ENCODE data around the gene BICD2.
"Not testable (repeated sequence)": the region's sequence is repeated elsewhere in the genome, so short reads cannot be mapped to it uniquely, and the experiment has no call there.

The BICD2 gene

GRCh38 chr9:92768816-92769215 lies 4.2 kb upstream of the BICD2 start:
- not testable (repeated sequence) for H3K36me3 ChIP-seq (ENCODE audit: control insufficient read depth, low read depth, low read length); H3K27me3 ChIP-seq (ENCODE audit: control insufficient read depth, insufficient read depth, low read length); H3K9ac ChIP-seq (ENCODE audit: low read length); H3K4me3 ChIP-seq (ENCODE audit: low read length); H3K9me3 ChIP-seq (ENCODE audit: control insufficient read depth, low read depth, low read length); H3K27ac ChIP-seq (ENCODE audit: low read length)
- H3K4me1 ChIP-seq (ENCODE audit: control insufficient read depth, low read depth, low read length), result peaks cover 17% of the 10 kb centered on the region

GRCh38 chr9:92767066-92768054 lies 2.7 kb upstream of the BICD2 start:
- Histone ChIP-seq H3K9me3 (ENCODE audit: control insufficient read depth, low read depth, low read length) (no peaks in the 10 kb centered on the region), H3K27me3 (ENCODE audit: control insufficient read depth, insufficient read depth, low read length) (no peaks in the 10 kb centered on the region), H3K4me1 (ENCODE audit: control insufficient read depth, low read depth, low read length) (peaks cover 27% of the 10 kb centered on the region), H3K36me3 (ENCODE audit: control insufficient read depth, low read depth, low read length) (no peaks in the 10 kb centered on the region), H3K4me3 (ENCODE audit: low read length) (no peak overlapping the region), H3K9ac (ENCODE audit: low read length) (no peak overlapping the region), H3K27ac (ENCODE audit: low read length) (no peak overlapping the region)

GRCh38 chr9:92764988-92765936 lies 629 bp upstream of the BICD2 start:
- Histone ChIP-seq H3K4me1 (ENCODE audit: control insufficient read depth, low read depth, low read length) (peaks cover 29% of the 10 kb centered on the region), H3K4me3 (ENCODE audit: low read length) (peak overlapping the region; percentile 90), H3K27me3 (ENCODE audit: control insufficient read depth, insufficient read depth, low read length) (no peaks in the 10 kb centered on the region), H3K27ac (ENCODE audit: low read length) (peak overlapping the region; percentile 76), H3K9me3 (ENCODE audit: control insufficient read depth, low read depth, low read length) (no peaks in the 10 kb centered on the region), H3K9ac (ENCODE audit: low read length) (peak overlapping the region; percentile 94), H3K36me3 (ENCODE audit: control insufficient read depth, low read depth, low read length) (no peaks in the 10 kb centered on the region)

GRCh38 chr9:92763721-92764380 lies 782 bp downstream of the BICD2 start:
- Histone ChIP-seq H3K27me3 (ENCODE audit: control insufficient read depth, insufficient read depth, low read length) (no peaks in the 10 kb centered on the region), H3K36me3 (ENCODE audit: control insufficient read depth, low read depth, low read length) (no peaks in the 10 kb centered on the region), H3K9me3 (ENCODE audit: control insufficient read depth, low read depth, low read length) (no peaks in the 10 kb centered on the region), H3K27ac (ENCODE audit: low read length) (no peak overlapping the region), H3K4me1 (ENCODE audit: control insufficient read depth, low read depth, low read length) (peaks cover 26% of the 10 kb centered on the region), H3K9ac (ENCODE audit: low read length) (peak overlapping the region; percentile 74), H3K4me3 (ENCODE audit: low read length) (peak overlapping the region; percentile 86)

- Histone ChIP-seq H3K4me3 (ENCODE audit: low read length) (peak overlapping the region; percentile 86), H3K9me3 (ENCODE audit: control insufficient read depth, low read depth, low read length) (no peaks in the 10 kb centered on the region), H3K27ac (ENCODE audit: low read length) (no peak overlapping the region), H3K4me1 (ENCODE audit: control insufficient read depth, low read depth, low read length) (peaks cover 26% of the 10 kb centered on the region), H3K27me3 (ENCODE audit: control insufficient read depth, insufficient read depth, low read length) (no peaks in the 10 kb centered on the region), H3K9ac (ENCODE audit: low read length) (peak overlapping the region; percentile 74), H3K36me3 (ENCODE audit: control insufficient read depth, low read depth, low read length) (no peaks in the 10 kb centered on the region)
These were observed 1.6 kb downstream of the BICD2 start for GRCh38 chr9:92762781-92763708.

- Histone ChIP-seq H3K9ac (ENCODE audit: low read length) (no peak overlapping the region), H3K27me3 (ENCODE audit: control insufficient read depth, insufficient read depth, low read length) (no peaks in the 10 kb centered on the region), H3K9me3 (ENCODE audit: control insufficient read depth, low read depth, low read length) (no peaks in the 10 kb centered on the region), H3K4me1 (ENCODE audit: control insufficient read depth, low read depth, low read length) (peaks cover 30% of the 10 kb centered on the region), H3K27ac (ENCODE audit: low read length) (no peak overlapping the region), H3K4me3 (ENCODE audit: low read length) (peak overlapping the region; percentile 86), H3K36me3 (ENCODE audit: control insufficient read depth, low read depth, low read length) (no peaks in the 10 kb centered on the region)
These were observed 2.4 kb downstream of the BICD2 start for GRCh38 chr9:92762196-92762595.

GRCh38 chr9:92761686-92762085 lies 2.9 kb downstream of the BICD2 start:
- H3K27ac ChIP-seq (ENCODE audit: low read length), result no peak overlapping the region
- peaks cover 34% of the 10 kb centered on the region for H3K4me1 ChIP-seq (ENCODE audit: control insufficient read depth, low read depth, low read length)
- H3K4me3 ChIP-seq (ENCODE audit: low read length), result no peak overlapping the region
- no peaks in the 10 kb centered on the region for H3K27me3 ChIP-seq (ENCODE audit: control insufficient read depth, insufficient read depth, low read length)
- H3K36me3 ChIP-seq (ENCODE audit: control insufficient read depth, low read depth, low read length), result no peaks in the 10 kb centered on the region
- H3K9ac ChIP-seq (ENCODE audit: low read length), result no peak overlapping the region
- no peaks in the 10 kb centered on the region for H3K9me3 ChIP-seq (ENCODE audit: control insufficient read depth, low read depth, low read length)

- Histone ChIP-seq H3K27ac (ENCODE audit: low read length) (no peak overlapping the region), H3K4me1 (ENCODE audit: control insufficient read depth, low read depth, low read length) (peaks cover 31% of the 10 kb centered on the region), H3K4me3 (ENCODE audit: low read length) (no peak overlapping the region), H3K36me3 (ENCODE audit: control insufficient read depth, low read depth, low read length) (no peaks in the 10 kb centered on the region), H3K9ac (ENCODE audit: low read length) (no peak overlapping the region), H3K27me3 (ENCODE audit: control insufficient read depth, insufficient read depth, low read length) (no peaks in the 10 kb centered on the region), H3K9me3 (ENCODE audit: control insufficient read depth, low read depth, low read length) (no peaks in the 10 kb centered on the region)
These were observed 4.1 kb downstream of the BICD2 start for GRCh38 chr9:92760494-92760893.

- H3K27ac ChIP-seq (ENCODE audit: low read length), result no peak overlapping the region
These were observed 4.6 kb downstream of the BICD2 start for GRCh38 chr9:92760070-92760469.

GRCh38 chr9:92759446-92759845 lies 5.2 kb downstream of the BICD2 start:
- Histone ChIP-seq H3K4me3 (ENCODE audit: low read length) (no peak overlapping the region), H3K27me3 (ENCODE audit: control insufficient read depth, insufficient read depth, low read length) (no peaks in the 10 kb centered on the region), H3K36me3 (ENCODE audit: control insufficient read depth, low read depth, low read length) (no peaks in the 10 kb centered on the region), H3K9me3 (ENCODE audit: control insufficient read depth, low read depth, low read length) (no peaks in the 10 kb centered on the region), H3K4me1 (ENCODE audit: control insufficient read depth, low read depth, low read length) (peaks cover 33% of the 10 kb centered on the region), H3K9ac (ENCODE audit: low read length) (no peak overlapping the region), H3K27ac (ENCODE audit: low read length) (no peak overlapping the region)

More at GRCh38 chr9:92760070-92760469, 4.6 kb downstream of the BICD2 start:
- Histone ChIP-seq H3K9ac (ENCODE audit: low read length) (no peak overlapping the region), H3K9me3 (ENCODE audit: control insufficient read depth, low read depth, low read length) (no peaks in the 10 kb centered on the region), H3K27me3 (ENCODE audit: control insufficient read depth, insufficient read depth, low read length) (no peaks in the 10 kb centered on the region), H3K4me1 (ENCODE audit: control insufficient read depth, low read depth, low read length) (peaks cover 32% of the 10 kb centered on the region), H3K4me3 (ENCODE audit: low read length) (no peak overlapping the region), H3K36me3 (ENCODE audit: control insufficient read depth, low read depth, low read length) (no peaks in the 10 kb centered on the region)
